K562 (cell line): ENCODE data around the gene C6orf47. TPM values are rescaled to one million over a fixed set of nuclear protein-coding genes. Genes with fewer than 3 reads are reported as not detected.
A peak's percentile ranks its signal among the peaks of the same experiment; 100 is the strongest.

Experiments
- FOXJ3 ChIP-seq: sonication (generic); formaldehyde crosslinking; IDR thresholded peaks from 2 replicates; pipeline ENCODE4 v1.4.0; 2020; ENCODE audit warnings: mild to moderate bottlenecking, missing genetic modification reagents
- JUNB ChIP-seq: fragments of 450-650 bp; formaldehyde crosslinking; conservative IDR thresholded peaks from 2 replicates; pipeline ENCODE4 v1.4.0; 2020; ENCODE audit warnings: mild to moderate bottlenecking
- MAFF ChIP-seq: IDR thresholded peaks from 2 replicates; pipeline ENCODE4 v1.6.1; 2012; ENCODE audit warnings: low read length, improper control_type of control experiment
- MBD2 ChIP-seq: sonication (generic); IDR thresholded peaks from 2 replicates; pipeline ENCODE4 v1.6.1; 2016; ENCODE audit warnings: low read depth, borderline replicate concordance
- MCM3 ChIP-seq: fragments of 450-650 bp; IDR thresholded peaks from 2 replicates; pipeline ENCODE4 v1.6.1; 2016
- NR2C2 ChIP-seq, 2 experiments: fragments of 200-800 bp in 1 of 2; sonication (Bioruptor generic) in 1 of 2; sonication (generic) in 1 of 2; formaldehyde crosslinking in 1 of 2; IDR thresholded peaks; 2 replicates each; pipeline versions ENCODE4 v1.6.1 to v1.8.0; 2016 to 2022; ENCODE audit warnings: mild to moderate bottlenecking in 1 of 2, missing compliant biosample characterization in 1 of 2, missing genetic modification characterization in 1 of 2, missing genetic modification reagents in 1 of 2
- PCBP1 ChIP-seq: fragments of 200-400 bp; formaldehyde crosslinking; IDR thresholded peaks from 2 replicates; pipeline ENCODE4 v1.6.1; 2018; ENCODE audit warnings: mild to moderate bottlenecking, low read depth, low read length; ENCODE audit not compliant: poor library complexity, severe bottlenecking
- POLR3G ChIP-seq: IDR thresholded peaks from 2 replicates; pipeline ENCODE4 v1.6.1; 2011; ENCODE audit not compliant: insufficient read length, insufficient replicate concordance; ENCODE audit errors: extremely low read depth
- RBM17 ChIP-seq: fragments of 200-400 bp; formaldehyde crosslinking; IDR thresholded peaks from 2 replicates; pipeline ENCODE4 v1.6.1; 2017; ENCODE audit warnings: low read depth, mild to moderate bottlenecking, low read length, borderline replicate concordance
- SUPT5H ChIP-seq: fragments of 450-650 bp; IDR thresholded peaks from 2 replicates; pipeline ENCODE4 v1.6.1; 2016
- TOE1 ChIP-seq, 2 experiments: fragments of 450-650 bp in 1 of 2; sonication (generic) in 1 of 2; formaldehyde crosslinking in 1 of 2; IDR thresholded peaks; 2 replicates each; pipeline versions ENCODE4 v1.7.1 to v1.8.0; 2016 to 2022; ENCODE audit warnings: borderline replicate concordance in 2 of 2, mild to moderate bottlenecking in 2 of 2, antibody characterized with exemption in 1 of 2, inconsistent platforms in 1 of 2, low read depth in 1 of 2, missing genetic modification reagents in 1 of 2, moderate library complexity in 1 of 2
- ZNF561 ChIP-seq: fragments of 450-650 bp; formaldehyde crosslinking; conservative IDR thresholded peaks from 2 replicates; pipeline ENCODE4 v1.4.0; 2020; ENCODE audit warnings: mild to moderate bottlenecking, moderate library complexity
- ZNF77 ChIP-seq: fragments of 250-450 bp; sonication (Bioruptor Pico); IDR thresholded peaks from 2 replicates; pipeline ENCODE4 v1.5.0; 2020
- ZNF830 ChIP-seq: fragments of 250-450 bp; sonication (Bioruptor Pico); IDR thresholded peaks from 2 replicates; pipeline ENCODE4 v1.5.0; 2021; ENCODE audit warnings: mild to moderate bottlenecking
- polyA plus RNA-seq, 8 experiments: library from polyadenylated mRNA; depleted of rRNA in 4 of 8; stranded (reverse) in 5 of 8; unstranded in 3 of 8; fragments of >200 nt; fragmentation: Nextera tagmentation in 2 of 8; fragmentation: Illumina TruSeq in 1 of 8; extraction: Ambion mirVana in 2 of 8; extraction: Trizol in 1 of 8; gene quantifications; 2 replicates each; pipeline versions ENCODE4 v1.2.1 to v1.2.3, GENCODE V29; 2011 to 2014; ENCODE audit warnings: inconsistent platforms in 1 of 8, missing spikeins in 1 of 8
- total RNA-seq, 7 experiments: library from RNA; depleted of rRNA in 6 of 7; stranded (reverse); fragments of >200 nt in 6 of 7; fragmentation: Illumina TruSeq in 2 of 7; extraction: Trizol in 2 of 7; gene quantifications; 2 replicates each; pipeline versions ENCODE4 v1.2.1 to v1.2.3, GENCODE V29; 2011 to 2021; ENCODE audit warnings: low replicate concordance in 1 of 7
- TF ChIP-seq, protein P1 (sequence below): sonication (generic); formaldehyde crosslinking; IDR thresholded peaks from 2 replicates; pipeline ENCODE4 v1.8.0; 2022; ENCODE audit warnings: missing genetic modification reagents, mild to moderate bottlenecking, borderline replicate concordance
- TF ChIP-seq, protein P2 (sequence below): sonication (generic); formaldehyde crosslinking; IDR thresholded peaks from 2 replicates; pipeline ENCODE4 v1.8.0; 2022; ENCODE audit warnings: mild to moderate bottlenecking, missing genetic modification reagents
- TF ChIP-seq, protein P3 (sequence below): fragments of 450-650 bp; IDR thresholded peaks from 2 replicates; pipeline ENCODE4 v1.6.1; 2016; ENCODE audit warnings: borderline replicate concordance

The C6orf47 gene
- total and polyA plus RNA-seq, 9 of the 15 experiments (the other 6 are each of a cell fraction or from before 2014, with no cell fraction given): 0.14 to 43.8 (median 27.0) TPM

DNA sequence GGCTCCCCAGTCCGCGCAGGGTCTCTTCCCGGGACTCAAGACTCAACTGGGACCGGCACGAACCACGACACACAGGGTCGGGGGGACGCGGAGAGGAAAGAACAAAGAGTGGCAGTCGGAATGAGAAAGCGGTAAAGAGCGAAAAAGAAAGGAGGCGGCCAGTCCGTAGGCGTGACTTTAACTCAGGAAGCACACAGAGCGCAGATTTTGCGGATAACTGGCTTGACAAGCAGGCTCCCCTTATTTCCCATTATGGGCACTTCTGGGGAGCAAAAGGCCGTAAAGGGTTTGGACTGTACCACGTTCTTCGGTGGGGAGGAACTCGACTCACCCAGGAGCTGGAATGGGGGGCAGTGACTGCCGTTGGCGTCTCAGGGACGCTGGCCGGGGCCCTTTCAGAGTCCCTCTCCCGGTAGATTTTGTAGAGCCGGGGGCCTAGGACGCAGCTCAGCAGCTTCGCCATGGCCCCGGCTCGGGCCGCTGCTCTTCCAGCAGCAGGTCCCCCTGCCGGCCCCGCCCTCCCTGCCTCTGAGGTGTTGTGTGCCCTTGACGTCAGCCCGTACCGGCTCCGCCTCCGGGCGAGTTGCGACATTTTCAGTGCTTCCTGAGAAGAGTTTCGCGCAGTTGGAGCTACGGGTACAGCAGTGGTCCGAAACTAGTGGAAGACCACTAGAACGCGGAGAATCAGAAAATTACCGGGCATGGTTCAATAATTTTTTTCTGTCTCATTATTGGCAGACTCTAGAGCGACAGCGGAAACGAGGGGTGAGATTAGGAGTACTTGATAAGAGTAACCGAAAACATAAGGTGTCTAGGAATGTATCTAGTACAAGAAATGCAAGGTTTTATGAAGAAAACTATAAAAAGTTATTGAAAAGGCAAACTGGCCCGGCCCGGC lies 42.5 kb upstream of the C6orf47 start, which contains the start of gene ABHD16A (continued):
- TF ChIP-seq, protein P1, sequence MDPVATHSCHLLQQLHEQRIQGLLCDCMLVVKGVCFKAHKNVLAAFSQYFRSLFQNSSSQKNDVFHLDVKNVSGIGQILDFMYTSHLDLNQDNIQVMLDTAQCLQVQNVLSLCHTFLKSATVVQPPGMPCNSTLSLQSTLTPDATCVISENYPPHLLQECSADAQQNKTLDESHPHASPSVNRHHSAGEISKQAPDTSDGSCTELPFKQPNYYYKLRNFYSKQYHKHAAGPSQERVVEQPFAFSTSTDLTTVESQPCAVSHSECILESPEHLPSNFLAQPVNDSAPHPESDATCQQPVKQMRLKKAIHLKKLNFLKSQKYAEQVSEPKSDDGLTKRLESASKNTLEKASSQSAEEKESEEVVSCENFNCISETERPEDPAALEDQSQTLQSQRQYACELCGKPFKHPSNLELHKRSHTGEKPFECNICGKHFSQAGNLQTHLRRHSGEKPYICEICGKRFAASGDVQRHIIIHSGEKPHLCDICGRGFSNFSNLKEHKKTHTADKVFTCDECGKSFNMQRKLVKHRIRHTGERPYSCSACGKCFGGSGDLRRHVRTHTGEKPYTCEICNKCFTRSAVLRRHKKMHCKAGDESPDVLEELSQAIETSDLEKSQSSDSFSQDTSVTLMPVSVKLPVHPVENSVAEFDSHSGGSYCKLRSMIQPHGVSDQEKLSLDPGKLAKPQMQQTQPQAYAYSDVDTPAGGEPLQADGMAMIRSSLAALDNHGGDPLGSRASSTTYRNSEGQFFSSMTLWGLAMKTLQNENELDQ (CRISPR knock-in tag): no peak
- TF ChIP-seq FOXJ3 (no peak; the same call in 1 of the 2 replicates), POLR3G (no peak), JUNB (no peak), MBD2 (peak; percentile 95), ZNF561 (CRISPR knock-in tag) (no peak), ZNF830 (CRISPR knock-in tag) (0 out of 2 replicates have a peak, but pooled peaks have one; percentile 25), PCBP1 (peak; percentile 19), MAFF (peak; percentile 61), TOE1 (IDR thresholded peaks at IDR 0.05; ENCODE audit: borderline replicate concordance) (peak; percentile 92), TOE1 (CRISPR knock-in tag; IDR thresholded peaks at IDR 0.05; ENCODE audit: borderline replicate concordance, low read depth) (no peak; the same call in 1 of the 2 replicates), SUPT5H (peak; percentile 97), NR2C2 (CRISPR knock-in tag; IDR thresholded peaks at IDR 0.05) (0 out of 2 replicates have a peak, but pooled peaks have one; percentile 49), NR2C2 (tag; IDR thresholded peaks at IDR 0.05) (peak; percentile 81), MCM3 (no peak), ZNF77 (CRISPR knock-in tag) (no peak), RBM17 (no peak)
- TF ChIP-seq, protein P2, sequence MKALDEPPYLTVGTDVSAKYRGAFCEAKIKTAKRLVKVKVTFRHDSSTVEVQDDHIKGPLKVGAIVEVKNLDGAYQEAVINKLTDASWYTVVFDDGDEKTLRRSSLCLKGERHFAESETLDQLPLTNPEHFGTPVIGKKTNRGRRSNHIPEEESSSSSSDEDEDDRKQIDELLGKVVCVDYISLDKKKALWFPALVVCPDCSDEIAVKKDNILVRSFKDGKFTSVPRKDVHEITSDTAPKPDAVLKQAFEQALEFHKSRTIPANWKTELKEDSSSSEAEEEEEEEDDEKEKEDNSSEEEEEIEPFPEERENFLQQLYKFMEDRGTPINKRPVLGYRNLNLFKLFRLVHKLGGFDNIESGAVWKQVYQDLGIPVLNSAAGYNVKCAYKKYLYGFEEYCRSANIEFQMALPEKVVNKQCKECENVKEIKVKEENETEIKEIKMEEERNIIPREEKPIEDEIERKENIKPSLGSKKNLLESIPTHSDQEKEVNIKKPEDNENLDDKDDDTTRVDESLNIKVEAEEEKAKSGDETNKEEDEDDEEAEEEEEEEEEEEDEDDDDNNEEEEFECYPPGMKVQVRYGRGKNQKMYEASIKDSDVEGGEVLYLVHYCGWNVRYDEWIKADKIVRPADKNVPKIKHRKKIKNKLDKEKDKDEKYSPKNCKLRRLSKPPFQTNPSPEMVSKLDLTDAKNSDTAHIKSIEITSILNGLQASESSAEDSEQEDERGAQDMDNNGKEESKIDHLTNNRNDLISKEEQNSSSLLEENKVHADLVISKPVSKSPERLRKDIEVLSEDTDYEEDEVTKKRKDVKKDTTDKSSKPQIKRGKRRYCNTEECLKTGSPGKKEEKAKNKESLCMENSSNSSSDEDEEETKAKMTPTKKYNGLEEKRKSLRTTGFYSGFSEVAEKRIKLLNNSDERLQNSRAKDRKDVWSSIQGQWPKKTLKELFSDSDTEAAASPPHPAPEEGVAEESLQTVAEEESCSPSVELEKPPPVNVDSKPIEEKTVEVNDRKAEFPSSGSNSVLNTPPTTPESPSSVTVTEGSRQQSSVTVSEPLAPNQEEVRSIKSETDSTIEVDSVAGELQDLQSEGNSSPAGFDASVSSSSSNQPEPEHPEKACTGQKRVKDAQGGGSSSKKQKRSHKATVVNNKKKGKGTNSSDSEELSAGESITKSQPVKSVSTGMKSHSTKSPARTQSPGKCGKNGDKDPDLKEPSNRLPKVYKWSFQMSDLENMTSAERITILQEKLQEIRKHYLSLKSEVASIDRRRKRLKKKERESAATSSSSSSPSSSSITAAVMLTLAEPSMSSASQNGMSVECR (CRISPR knock-in tag): peak; percentile 94
- TF ChIP-seq, protein P3, sequence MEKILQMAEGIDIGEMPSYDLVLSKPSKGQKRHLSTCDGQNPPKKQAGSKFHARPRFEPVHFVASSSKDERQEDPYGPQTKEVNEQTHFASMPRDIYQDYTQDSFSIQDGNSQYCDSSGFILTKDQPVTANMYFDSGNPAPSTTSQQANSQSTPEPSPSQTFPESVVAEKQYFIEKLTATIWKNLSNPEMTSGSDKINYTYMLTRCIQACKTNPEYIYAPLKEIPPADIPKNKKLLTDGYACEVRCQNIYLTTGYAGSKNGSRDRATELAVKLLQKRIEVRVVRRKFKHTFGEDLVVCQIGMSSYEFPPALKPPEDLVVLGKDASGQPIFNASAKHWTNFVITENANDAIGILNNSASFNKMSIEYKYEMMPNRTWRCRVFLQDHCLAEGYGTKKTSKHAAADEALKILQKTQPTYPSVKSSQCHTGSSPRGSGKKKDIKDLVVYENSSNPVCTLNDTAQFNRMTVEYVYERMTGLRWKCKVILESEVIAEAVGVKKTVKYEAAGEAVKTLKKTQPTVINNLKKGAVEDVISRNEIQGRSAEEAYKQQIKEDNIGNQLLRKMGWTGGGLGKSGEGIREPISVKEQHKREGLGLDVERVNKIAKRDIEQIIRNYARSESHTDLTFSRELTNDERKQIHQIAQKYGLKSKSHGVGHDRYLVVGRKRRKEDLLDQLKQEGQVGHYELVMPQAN: peak; percentile 87
